Neural crest cell (in vitro differentiated cells): ENCODE measurements around the gene UGT1A4. TPM values are rescaled to one million over a fixed set of nuclear protein-coding genes. Genes with fewer than 3 reads are reported as not detected.

ENCODE experiments used
- DNase-seq: peaks from one replicate; pipeline ENCODE4 v3.0.0; 2021; ENCODE audit warnings: low read depth, mixed read lengths, low spot score
- H3K27ac Mint-ChIP-seq: one replicate; pipeline ENCODE4 v1.8.0; 2021; ENCODE audit warnings: mild to moderate bottlenecking, mixed read lengths; ENCODE audit not compliant: unreplicated experiment
- H3K27me3 Mint-ChIP-seq: 2 replicates; pipeline ENCODE4 v1.8.0; 2021; ENCODE audit warnings: low read depth, mild to moderate bottlenecking, mixed read lengths
- H3K36me3 Mint-ChIP-seq: 2 replicates; pipeline ENCODE4 v1.8.0; 2021; ENCODE audit warnings: low read depth, mild to moderate bottlenecking, mixed read lengths
- H3K4me1 Mint-ChIP-seq: 2 replicates; pipeline ENCODE4 v1.8.0; 2021; ENCODE audit warnings: mixed read lengths
- H3K4me3 Mint-ChIP-seq: one replicate; pipeline ENCODE4 v1.8.0; 2021; ENCODE audit warnings: mild to moderate bottlenecking, mixed read lengths
- H3K9me3 Mint-ChIP-seq: 2 replicates; pipeline ENCODE4 v1.8.0; 2021; ENCODE audit warnings: mixed read lengths
- CTCF ChIP-seq: fragments of 200-600 bp; sonication (generic); conservative IDR thresholded peaks from 2 replicates; pipeline ENCODE4 v1.5.0; 2021; ENCODE audit warnings: antibody characterized with exemption, mild to moderate bottlenecking
- total RNA-seq: library from RNA; stranded (reverse); gene quantifications from 2 replicates; pipeline ENCODE4 v1.2.1, GENCODE V29; 2021

The UGT1A4 gene
- total RNA-seq, 1 donor from 2014 or later = not detected

- Mint-ChIP-seq H3K36me3 (no peaks in the 10 kb centered on the region), H3K9me3 (peaks cover 4% of the 10 kb centered on the region), H3K4me1 (no peaks in the 10 kb centered on the region), H3K27ac (no peak overlapping the region), H3K4me3 (no peak overlapping the region), H3K27me3 (no peaks in the 10 kb centered on the region)
- TF ChIP-seq CTCF = no peak
- no peak for DNase-seq
Measured at GRCh38 chr2:233799716-233800115, 81.2 kb downstream of the UGT1A4 start.

- H3K4me1 Mint-ChIP-seq = no peaks in the 10 kb centered on the region
- no peak for TF ChIP-seq CTCF
- H3K4me3 Mint-ChIP-seq = no peak overlapping the region
- no peak for DNase-seq
- H3K9me3 Mint-ChIP-seq = peaks cover 4% of the 10 kb centered on the region
- no peaks in the 10 kb centered on the region for H3K36me3 Mint-ChIP-seq
- peaks cover 3% of the 10 kb centered on the region for H3K27me3 Mint-ChIP-seq
- H3K27ac Mint-ChIP-seq = no peak overlapping the region
Measured at GRCh38 chr2:233800208-233800607, 81.7 kb downstream of the UGT1A4 start.

GRCh38 chr2:233801357-233802131 lies 83.0 kb downstream of the UGT1A4 start:
- no peak for DNase-seq
- no peaks in the 10 kb centered on the region for H3K4me1 Mint-ChIP-seq
- H3K27me3 Mint-ChIP-seq = peaks cover 3% of the 10 kb centered on the region
- no peak overlapping the region for H3K27ac Mint-ChIP-seq
- no peaks in the 10 kb centered on the region for H3K36me3 Mint-ChIP-seq
- peaks cover 4% of the 10 kb centered on the region for H3K9me3 Mint-ChIP-seq
- TF ChIP-seq CTCF = no peak
- no peak overlapping the region for H3K4me3 Mint-ChIP-seq

- Mint-ChIP-seq H3K4me1 (no peaks in the 10 kb centered on the region), H3K36me3 (no peaks in the 10 kb centered on the region), H3K27me3 (peaks cover 3% of the 10 kb centered on the region), H3K27ac (peak overlapping the region; percentile 47), H3K4me3 (no peak overlapping the region), H3K9me3 (peaks cover 4% of the 10 kb centered on the region)
- no peak for DNase-seq
- no peak for TF ChIP-seq CTCF
Measured at GRCh38 chr2:233802132-233802815, 83.7 kb downstream of the UGT1A4 start.

GRCh38 chr2:233803292-233803911 lies 84.9 kb downstream of the UGT1A4 start:
- H3K4me1 Mint-ChIP-seq = no peaks in the 10 kb centered on the region
- no peaks in the 10 kb centered on the region for H3K36me3 Mint-ChIP-seq
- DNase-seq = no peak
- TF ChIP-seq CTCF = no peak
- H3K4me3 Mint-ChIP-seq = no peak overlapping the region
- H3K27ac Mint-ChIP-seq = no peak overlapping the region
- peaks cover 4% of the 10 kb centered on the region for H3K9me3 Mint-ChIP-seq
- peaks cover 3% of the 10 kb centered on the region for H3K27me3 Mint-ChIP-seq
